ENCODE data around the gene SMYD3.

The SMYD3 gene

DNA sequence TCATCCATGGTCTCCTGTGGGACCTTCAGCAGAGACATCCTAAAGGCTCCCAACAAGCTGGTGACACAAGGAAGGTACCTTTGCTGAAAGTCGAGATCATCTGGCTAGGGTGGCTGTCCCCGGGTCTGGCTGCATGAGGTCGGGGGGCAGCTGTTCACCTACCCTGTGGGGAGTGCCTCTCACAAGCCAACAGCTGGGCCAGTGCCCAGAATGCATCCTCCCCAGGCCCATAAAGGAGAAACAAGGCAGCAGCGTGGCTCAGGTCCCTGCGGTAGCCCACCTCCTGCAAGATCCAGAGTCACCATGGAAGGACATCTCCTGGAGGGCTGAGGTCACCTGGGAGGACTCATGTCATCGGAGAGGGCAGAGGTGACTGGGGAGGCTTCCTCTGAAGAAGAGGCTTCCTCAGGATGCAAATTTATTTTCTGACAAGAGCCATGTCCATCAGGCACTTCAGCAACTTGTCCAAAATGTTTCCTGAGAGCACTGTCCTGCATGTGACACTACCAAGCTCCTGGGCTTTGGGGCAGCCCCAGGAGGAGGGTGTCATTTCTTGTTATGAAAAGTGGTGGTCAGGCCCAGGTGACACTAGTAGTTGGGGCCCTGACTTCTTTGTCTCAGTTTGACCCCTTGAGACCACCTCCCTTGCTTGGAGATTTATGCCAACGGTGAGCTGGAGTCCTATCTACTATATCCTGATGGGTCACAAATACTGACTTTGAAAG, 6.7 kb upstream of the SMYD3 start:
- no peak for DNase-seq

- no peak for DNase-seq
Observed at GRCh38 chr1:246513041-246513440, 6.0 kb upstream of the SMYD3 start.

- DNase-seq: no peak
Observed at GRCh38 chr1:246512635-246513034, 5.6 kb upstream of the SMYD3 start.

GRCh38 chr1:246512230-246512629, 5.2 kb upstream of the SMYD3 start:
- DNase-seq: no peak

GRCh38 chr1:246511203-246511602, 4.1 kb upstream of the SMYD3 start:
- DNase-seq: no peak

GRCh38 chr1:246510147-246511030, 3.3 kb upstream of the SMYD3 start:
- no peak for DNase-seq

DNA sequence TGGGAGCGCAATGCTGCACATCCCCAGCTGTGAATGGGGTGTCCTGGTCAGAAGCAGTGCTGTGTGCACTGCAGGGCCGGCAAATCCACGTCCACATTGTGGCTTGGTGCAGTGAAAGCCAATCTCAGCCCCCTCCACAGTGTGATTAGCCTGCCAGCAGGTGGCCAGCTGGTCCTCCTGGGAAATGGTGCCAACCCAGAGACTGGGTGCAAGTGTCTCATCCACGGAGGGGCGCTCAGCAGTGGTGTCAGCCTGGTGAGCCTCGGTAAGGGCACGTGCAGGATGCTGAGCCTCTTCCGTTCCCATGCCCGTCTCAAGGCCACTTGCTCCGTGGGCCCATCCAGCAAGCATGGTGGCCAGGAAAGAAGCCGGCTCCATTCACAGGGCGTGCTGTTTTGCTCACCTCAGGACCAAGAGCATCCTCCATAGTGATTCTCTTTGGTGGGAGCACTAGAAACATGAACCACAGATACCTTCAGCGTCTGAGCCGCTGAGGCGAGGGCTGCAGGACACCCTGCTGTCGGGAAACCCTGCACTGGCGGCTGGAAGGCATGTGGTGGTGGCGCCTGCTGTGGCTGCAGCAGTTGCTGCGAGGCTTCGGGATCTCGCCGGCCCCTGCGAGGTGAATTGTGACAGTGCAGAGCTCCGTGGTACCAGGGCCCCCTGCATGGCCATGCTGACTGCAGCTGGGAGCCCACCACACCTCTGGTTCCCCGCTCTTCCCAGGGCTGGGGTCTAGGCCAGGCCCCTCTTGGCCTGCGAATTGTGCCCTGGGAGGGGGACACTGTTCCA, 2.0 kb upstream of the SMYD3 start:
- no peak for DNase-seq

GRCh38 chr1:246506367-246506673, 759 bp downstream of the SMYD3 start:
- no peak for DNase-seq

GRCh38 chr1:246503341-246503740, 3.7 kb downstream of the SMYD3 start:
- no peak for DNase-seq

GRCh38 chr1:246497331-246497915, 9.7 kb downstream of the SMYD3 start:
- peak; percentile 79 for DNase-seq

DNA sequence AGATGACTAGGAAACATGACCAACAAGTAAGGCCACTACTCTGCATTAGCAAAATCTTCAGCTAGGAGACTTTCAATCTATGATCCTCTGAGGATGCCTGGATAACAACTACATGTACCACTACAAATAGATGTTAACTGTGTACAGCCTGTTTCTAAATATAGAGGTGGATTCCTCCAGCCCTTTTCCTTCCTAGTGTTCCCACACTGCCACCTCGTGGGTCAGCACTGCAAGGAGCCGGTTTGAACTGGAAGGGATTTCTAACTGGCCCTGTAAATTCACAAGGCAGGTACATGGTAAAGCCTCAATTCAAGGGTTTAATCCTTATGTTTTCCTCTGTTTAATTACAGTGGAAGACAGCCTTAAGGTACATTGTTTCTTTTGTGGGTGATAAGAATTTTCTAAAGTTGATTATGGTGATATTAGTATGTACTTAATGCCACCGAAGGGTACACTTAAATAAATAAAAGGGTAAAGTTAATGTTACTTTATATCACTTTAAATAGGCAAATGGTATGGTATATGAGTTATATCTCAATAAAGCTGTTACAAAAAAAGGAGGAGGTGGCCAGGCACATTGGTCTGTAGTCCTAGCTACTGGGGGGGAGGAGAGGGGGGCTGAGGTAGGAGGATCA, 14.4 kb downstream of the SMYD3 start:
- peak; percentile 17 for DNase-seq

DNA sequence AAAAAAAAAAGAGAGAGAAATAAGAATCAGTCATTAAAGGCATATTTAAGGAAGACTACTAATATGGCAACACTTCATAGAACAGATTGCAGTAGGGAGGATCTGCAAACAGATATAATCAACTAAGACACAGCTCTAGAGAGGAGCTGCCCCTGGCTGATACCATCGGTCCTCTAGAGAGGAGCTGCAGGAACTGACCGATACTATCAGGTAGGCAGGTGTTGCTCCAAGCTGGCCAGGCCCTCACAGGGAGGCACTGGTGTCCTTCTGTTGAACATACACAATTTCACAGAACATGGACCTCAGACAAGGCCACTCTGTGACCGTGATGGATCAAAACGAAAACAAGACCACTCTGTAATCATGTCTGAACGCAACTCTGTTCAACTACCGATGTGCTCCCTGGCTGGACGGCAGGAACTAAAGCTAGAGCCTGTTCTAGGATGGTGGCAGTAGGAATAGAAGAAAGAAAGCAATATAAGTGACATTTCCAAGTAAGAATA, 15.5 kb downstream of the SMYD3 start:
- DNase-seq: no peak

DNA sequence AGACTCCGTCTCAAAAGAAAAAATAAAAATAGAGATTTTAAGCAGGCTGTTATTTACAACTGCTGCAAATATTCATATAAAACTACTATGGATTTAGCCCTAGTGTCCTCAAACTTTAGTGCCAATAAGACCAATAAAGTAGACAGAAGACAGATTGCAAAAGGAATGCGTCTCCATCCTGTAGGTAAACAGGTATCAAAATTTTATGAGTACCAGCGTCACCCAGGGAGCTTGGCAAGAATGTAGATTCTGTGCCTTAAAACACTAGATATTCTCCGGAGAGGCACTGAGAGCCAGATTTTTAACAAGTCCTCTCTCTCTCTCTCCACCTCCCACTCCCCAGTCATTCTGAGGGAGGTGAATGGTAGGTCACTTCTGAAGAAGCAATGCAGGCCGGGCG, 18.4 kb downstream of the SMYD3 start:
- no peak for DNase-seq

DNA sequence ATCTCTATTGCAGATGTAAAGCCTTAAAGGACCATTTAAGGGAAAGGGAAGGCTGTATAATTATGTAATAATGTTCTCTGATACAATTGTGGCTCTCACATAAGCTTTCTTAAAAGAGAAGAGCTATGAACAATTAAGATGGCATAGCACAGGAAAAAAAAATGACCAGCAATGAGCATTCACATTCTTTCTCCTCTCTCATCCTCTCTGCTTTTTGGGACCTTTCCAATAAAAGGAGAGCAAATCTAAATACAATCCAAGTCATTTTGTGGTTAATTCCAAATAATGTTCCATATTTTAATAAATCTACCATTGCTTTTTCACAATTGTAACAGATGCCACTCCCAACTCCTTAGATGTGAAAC, 23.5 kb downstream of the SMYD3 start:
- DNase-seq: no peak

DNA sequence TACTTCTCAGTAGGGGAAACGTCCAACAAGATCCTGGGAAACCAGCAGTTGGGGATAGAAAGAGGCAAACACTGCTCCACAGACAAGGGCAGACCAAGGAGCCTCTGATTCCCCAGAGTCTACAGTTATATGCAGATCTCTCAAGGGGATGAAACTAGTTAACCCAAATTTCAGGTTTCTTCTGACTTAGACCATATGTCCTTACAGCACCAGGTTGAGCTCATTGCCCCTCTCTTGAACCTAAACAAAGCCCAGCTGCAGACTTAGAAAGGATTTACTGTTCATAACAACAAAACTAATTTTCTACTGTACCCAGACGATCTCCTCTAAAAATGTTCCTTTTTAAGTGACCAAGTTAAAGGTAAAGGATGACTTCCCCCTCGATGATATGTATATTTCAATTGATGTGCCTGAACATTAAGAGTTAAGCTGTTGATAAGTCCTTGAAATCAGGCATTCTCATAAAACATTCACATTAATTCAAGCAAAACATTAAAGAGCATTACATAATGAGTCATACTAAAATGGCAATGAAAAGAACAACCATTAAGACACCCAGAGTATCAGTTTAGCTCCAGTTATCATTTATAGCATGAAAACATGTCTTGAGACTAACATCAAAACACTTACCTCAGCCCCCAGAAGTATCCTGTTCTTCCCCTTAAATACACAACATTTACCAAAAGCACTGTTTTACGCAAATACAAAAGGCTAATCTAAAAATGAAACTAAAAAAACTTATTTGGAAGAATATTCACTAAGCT, 24.1 kb downstream of the SMYD3 start:
- no peak for DNase-seq

GRCh38 chr1:246479061-246479460, 28.0 kb downstream of the SMYD3 start:
- DNase-seq: no peak

GRCh38 chr1:246477634-246478033, 29.4 kb downstream of the SMYD3 start:
- DNase-seq: no peak

DNA sequence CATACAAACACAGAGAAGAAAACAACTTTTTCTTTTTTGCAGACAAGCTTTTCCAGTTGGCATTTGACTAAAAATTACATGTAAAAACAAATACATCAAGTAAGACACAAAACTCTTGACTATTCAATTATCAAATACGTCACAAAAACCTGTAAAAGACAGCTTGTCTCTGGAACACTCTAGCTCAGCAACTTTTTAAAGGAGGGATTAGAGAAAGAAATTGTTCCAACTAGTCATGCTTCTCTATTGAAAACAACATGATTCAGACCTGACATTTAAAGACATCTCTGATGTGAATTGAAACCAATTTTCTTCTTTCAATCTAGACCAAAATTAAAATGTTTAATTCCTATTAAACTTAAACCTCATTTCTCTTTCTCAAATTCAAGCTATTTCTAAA, 30.3 kb downstream of the SMYD3 start:
- no peak for DNase-seq

DNA sequence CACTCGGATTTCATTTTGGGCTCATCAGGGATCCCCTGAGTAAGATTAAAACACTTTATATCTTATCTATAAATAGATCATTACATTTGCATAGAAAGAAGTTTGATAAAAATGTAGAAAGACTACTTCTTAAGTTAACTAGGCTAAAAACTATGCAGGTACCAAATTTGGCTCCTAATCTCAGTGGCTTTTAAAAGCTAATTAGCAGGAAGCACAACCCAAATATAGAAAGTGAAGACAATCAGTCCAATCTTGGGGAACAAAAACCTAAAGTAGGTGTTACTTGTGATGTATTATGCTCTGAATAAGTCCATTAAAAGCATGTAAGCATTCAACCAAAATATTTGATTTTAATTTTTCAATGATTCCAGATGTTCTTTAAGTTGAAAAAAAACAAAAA, 35.4 kb downstream of the SMYD3 start:
- DNase-seq: no peak

DNA sequence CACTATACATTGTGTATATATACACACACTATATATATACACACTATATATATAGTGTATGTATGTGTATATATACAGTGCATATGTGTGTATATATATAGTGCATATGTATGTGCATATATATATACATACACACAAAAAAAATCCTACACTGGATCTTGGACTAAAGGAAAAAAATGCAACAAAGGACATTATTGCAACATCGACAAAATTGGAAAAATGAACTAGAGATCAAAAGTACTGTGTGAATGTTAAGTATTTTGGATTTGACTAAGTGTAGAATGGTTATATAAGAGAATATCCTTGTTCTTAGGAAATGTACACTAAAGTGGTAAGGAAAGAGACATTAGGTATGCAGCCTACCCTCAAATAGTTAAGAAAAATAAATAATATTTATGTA, 36.5 kb downstream of the SMYD3 start:
- DNase-seq: no peak

GRCh38 chr1:246462986-246463385, 44.1 kb downstream of the SMYD3 start:
- DNase-seq: no peak

DNA sequence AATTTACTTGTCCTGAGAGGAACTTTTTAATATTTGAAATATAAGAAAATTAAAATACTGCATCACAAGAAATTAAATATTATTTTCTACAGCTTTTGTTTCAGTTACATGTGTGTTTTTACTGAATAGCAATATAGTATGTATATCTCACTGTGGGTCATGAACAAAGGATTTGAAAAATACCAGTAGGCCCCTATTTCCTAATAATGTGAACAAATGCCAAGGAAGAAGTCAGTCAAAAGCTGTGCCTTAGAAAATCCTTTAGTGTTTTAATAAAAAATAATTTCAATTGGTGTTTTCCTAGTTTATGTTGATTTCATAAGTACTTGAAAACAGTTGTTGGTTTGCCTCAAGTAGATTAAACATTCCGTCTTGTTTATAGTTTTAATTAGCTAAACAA, 46.7 kb downstream of the SMYD3 start:
- no peak for DNase-seq
